PC-3 (cell line): ENCODE measurements around the gene KL. TPM values are rescaled to one million over a fixed set of nuclear protein-coding genes. Genes with fewer than 3 reads are reported as not detected.

ENCODE experiments used
- ATAC-seq: fragments of 200-7000 bp; cut with Tn5 transposase; 2 replicates; pipeline ENCODE4 v1.9.1; 2020; ENCODE audit warnings: mild to moderate bottlenecking, moderate library complexity
- BruUV-seq: library from RNA; stranded (reverse); fragments of 400-500 nt; replicated peaks from 2 replicates; lab custom pipeline; 2021; lab: Mats Ljungman, UMichigan
- CTCF ChIA-PET: fragments of 300-600 bp; sonication (Branson Sonifier 250); formaldehyde crosslinking; loops from one replicate; lab custom pipeline; 2022; ENCODE audit warnings: antibody characterized with exemption; lab: Charles Lee
- POLR2A ChIA-PET: fragments of 300-600 bp; sonication (Branson Sonifier 250); formaldehyde crosslinking; loops from one replicate; lab custom pipeline; 2022; ENCODE audit warnings: antibody characterized with exemption; ENCODE audit not compliant: unreplicated experiment; lab: Charles Lee
- DNase-seq: peaks from one replicate; pipeline ENCODE4 v3.0.0-alpha.2; 2015
- H2AFZ ChIP-seq: fragments of 300-600 bp; sonication (generic); 2 replicates; pipeline ENCODE4 v1.6.0; 2016; ENCODE audit warnings: antibody characterized with exemption, low read length
- H3F3A ChIP-seq: fragments of 300-600 bp; sonication (generic); one replicate; pipeline ENCODE4 v1.6.0; 2017; ENCODE audit warnings: antibody characterized with exemption, low read length, control low read depth, mild to moderate bottlenecking; ENCODE audit not compliant: unreplicated experiment
- H3K27ac ChIP-seq: fragments of 300-600 bp; sonication (generic); 2 replicates; pipeline ENCODE4 v1.5.1; 2016; ENCODE audit warnings: mild to moderate bottlenecking, low read length
- H3K27me3 ChIP-seq: fragments of 300-600 bp; sonication (generic); 2 replicates; pipeline ENCODE4 v1.6.1; 2016; ENCODE audit warnings: low read length, mixed read lengths
- H3K36me3 ChIP-seq: fragments of 300-600 bp; sonication (generic); 2 replicates; pipeline ENCODE4 v1.6.1; 2016; ENCODE audit warnings: low read depth, mixed run types, low read length, mixed read lengths
- H3K4me1 ChIP-seq: fragments of 300-600 bp; sonication (generic); 2 replicates; pipeline ENCODE4 v1.5.1; 2016; ENCODE audit warnings: low read length; ENCODE audit not compliant: insufficient read depth
- H3K4me2 ChIP-seq: fragments of 300-600 bp; sonication (generic); 2 replicates; pipeline ENCODE4 v1.6.0; 2016; ENCODE audit warnings: low read length
- H3K4me3 ChIP-seq: fragments of 300-600 bp; sonication (generic); 2 replicates; pipeline ENCODE4 v1.5.1; 2016; ENCODE audit warnings: mild to moderate bottlenecking, low read length, mixed read lengths
- H3K79me2 ChIP-seq: fragments of 300-600 bp; sonication (generic); 2 replicates; pipeline ENCODE4 v1.6.1; 2017; ENCODE audit warnings: low read length, mixed read lengths
- H3K9ac ChIP-seq: fragments of 300-600 bp; sonication (generic); 2 replicates; pipeline ENCODE4 v1.6.0; 2016; ENCODE audit warnings: mild to moderate bottlenecking, low read length
- H3K9me2 ChIP-seq: fragments of 300-600 bp; sonication (generic); replicated peaks from 2 replicates; pipeline ENCODE4 v1.6.1; 2016; ENCODE audit warnings: mixed run types, low read length, mixed read lengths
- H3K9me3 ChIP-seq: fragments of 300-600 bp; sonication (generic); 2 replicates; pipeline ENCODE4 v1.6.1; 2016; ENCODE audit warnings: low read length, mixed read lengths
- H4K20me1 ChIP-seq: fragments of 300-600 bp; sonication (generic); 2 replicates; pipeline ENCODE4 v1.6.1; 2016; ENCODE audit warnings: low read length, mixed read lengths
- CTCF ChIP-seq: fragments of 300-600 bp; sonication (generic); conservative IDR thresholded peaks from 2 replicates; pipeline ENCODE4 v1.5.1; 2017; ENCODE audit warnings: antibody characterized with exemption, low read depth, mild to moderate bottlenecking, low read length
- EZH2 ChIP-seq: fragments of 300-600 bp; sonication (generic); IDR thresholded peaks from one replicate; pipeline ENCODE4 v1.6.1; 2017; ENCODE audit warnings: antibody characterized with exemption, mild to moderate bottlenecking, low read length; ENCODE audit not compliant: unreplicated experiment
- EZH2phosphoT487 ChIP-seq: fragments of 300-600 bp; sonication (generic); IDR thresholded peaks from 2 replicates; pipeline ENCODE4 v1.6.1; 2018; ENCODE audit warnings: mild to moderate bottlenecking, antibody characterized with exemption, low read length, borderline replicate concordance
- intact Hi-C: fragments of 100-400 bp; cut with micrococcal nuclease; formaldehyde crosslinking; loops from 2 replicates; pipeline ENCODE4 v1.9.0; 2023
- total RNA-seq: library from RNA; depleted of rRNA; stranded (reverse); fragments of >200 nt; gene quantifications from 2 replicates; pipeline ENCODE4 v1.2.3, GENCODE V29; 2014

Gene KL
- total RNA-seq, 1 experiment from 2014 or later = 0.07 TPM

- peak; percentile 7 for DNase-seq
- H3F3A ChIP-seq = no peaks in the 10 kb centered on the region
- H2AFZ ChIP-seq = no peak overlapping the region
- BruUV-seq = no TSS peak
- H3K4me1 ChIP-seq = peaks cover 4% of the 10 kb centered on the region; the same call in 1 of the 2 replicates
- ChIA-PET POLR2A (interaction anchor here (0.7 kb wide), 1 partner anchor 529 kb away, joined by 6 read pairs; no protein-coding TSS in a partner anchor), CTCF (no interaction called here)
- no peaks in the 10 kb centered on the region for H3K9me2 ChIP-seq
- TF ChIP-seq EZH2phosphoT487 (no peak), CTCF (no peak), EZH2 (no peak)
- no peaks in the 10 kb centered on the region for H3K27me3 ChIP-seq
- intact Hi-C loops = no loop called here
- ATAC-seq = no peak
- no peak overlapping the region for H3K9ac ChIP-seq
- H3K9me3 ChIP-seq = no peaks in the 10 kb centered on the region
- H3K4me2 ChIP-seq = 0 out of 2 replicates have a peak overlapping the region, but pooled peaks have one; percentile 17
- no peaks in the 10 kb centered on the region for H3K36me3 ChIP-seq
- no peaks in the 10 kb centered on the region for H3K79me2 ChIP-seq
- no peak overlapping the region for H3K4me3 ChIP-seq
- no peaks in the 10 kb centered on the region for H4K20me1 ChIP-seq
- H3K27ac ChIP-seq = no peak overlapping the region
These were observed 1.9 kb upstream of the KL start for GRCh38 chr13:33014291-33014690.

- no peaks in the 10 kb centered on the region for H3K9me2 ChIP-seq
- no peaks in the 10 kb centered on the region for H3K36me3 ChIP-seq
- no peak for DNase-seq
- no peaks in the 10 kb centered on the region for H3K27me3 ChIP-seq
- no peak overlapping the region for H3K4me3 ChIP-seq
- H3K9me3 ChIP-seq = no peaks in the 10 kb centered on the region
- intact Hi-C loops = no loop called here
- H3K79me2 ChIP-seq = no peaks in the 10 kb centered on the region
- ChIA-PET POLR2A (no interaction called here), CTCF (no interaction called here)
- BruUV-seq = no TSS peak
- no peaks in the 10 kb centered on the region for H4K20me1 ChIP-seq
- H3K4me1 ChIP-seq = peaks cover 4% of the 10 kb centered on the region; the same call in 1 of the 2 replicates
- no peak overlapping the region for H2AFZ ChIP-seq
- no peaks in the 10 kb centered on the region for H3F3A ChIP-seq
- no peak overlapping the region for H3K27ac ChIP-seq
- no peak for ATAC-seq
- TF ChIP-seq EZH2phosphoT487 = no peak
- TF ChIP-seq EZH2 = no peak
- TF ChIP-seq CTCF = no peak
- H3K4me2 ChIP-seq = no peak overlapping the region
- H3K9ac ChIP-seq = no peak overlapping the region
These were observed 968 bp upstream of the KL start for GRCh38 chr13:33015241-33015668.

- TF ChIP-seq CTCF (no peak), EZH2phosphoT487 (no peak), EZH2 (no peak)
- ChIA-PET POLR2A (no interaction called here), CTCF (no interaction called here)
- Histone ChIP-seq H3K27me3 (no peaks in the 10 kb centered on the region), H3K4me1 (peaks cover 4% of the 10 kb centered on the region; the same call in 1 of the 2 replicates), H4K20me1 (no peaks in the 10 kb centered on the region), H3K36me3 (no peaks in the 10 kb centered on the region), H3K4me3 (peak overlapping the region; percentile 47), H3K9me2 (no peaks in the 10 kb centered on the region), H3K9ac (no peak overlapping the region), H3K9me3 (no peaks in the 10 kb centered on the region), H3K4me2 (peak overlapping the region; percentile 57), H3K79me2 (no peaks in the 10 kb centered on the region), H3K27ac (no peak overlapping the region), H3F3A (no peaks in the 10 kb centered on the region), H2AFZ (peak overlapping the region; percentile 55; the same call in 1 of the 2 replicates)
- no peak for DNase-seq
- intact Hi-C loops = no loop called here
- peak; percentile 43 for ATAC-seq
- BruUV-seq = no TSS peak
These were observed 366 bp upstream of the KL start for GRCh38 chr13:33015791-33016323.
